HG03139 (cell line): ENCODE measurements around the gene PDSS2.
A peak's percentile ranks its signal among the peaks of the same experiment; 100 is the strongest.
"Not testable (repeated sequence)": the region's sequence is repeated elsewhere in the genome, so short reads cannot be mapped to it uniquely, and the experiment has no call there.

ENCODE experiments used
- ATAC-seq: cut with Tn5 transposase; IDR thresholded peaks from one replicate; pipeline ENCODE4 v1.9.1; 2021; ENCODE audit not compliant: unreplicated experiment

Gene PDSS2

GRCh38 chr6:107459283-107460082, at the start of gene PDSS2:
Gene PDSS2 (minus strand): TSS chr6:107459564. CDS start chr6:107459285, 279 bp downstream.
- peak; percentile 92 for ATAC-seq

- no peak for ATAC-seq
Observed at GRCh38 chr6:107506145-107506544, 46.8 kb upstream of the PDSS2 start.

- no peak for ATAC-seq
Observed at GRCh38 chr6:107504270-107505026, 45.1 kb upstream of the PDSS2 start.

GRCh38 chr6:107496892-107497684, 37.7 kb upstream of the PDSS2 start:
- ATAC-seq = no peak

- ATAC-seq = no peak
Observed at GRCh38 chr6:107495971-107496370, 36.6 kb upstream of the PDSS2 start.

GRCh38 chr6:107495196-107495643, 35.9 kb upstream of the PDSS2 start:
- no peak for ATAC-seq

- no peak for ATAC-seq
Observed at GRCh38 chr6:107493158-107494057, 34.0 kb upstream of the PDSS2 start.

GRCh38 chr6:107491760-107492660, 32.6 kb upstream of the PDSS2 start:
- ATAC-seq = no peak

GRCh38 chr6:107491138-107491609, 31.8 kb upstream of the PDSS2 start:
- no peak for ATAC-seq

GRCh38 chr6:107490566-107491137, 31.3 kb upstream of the PDSS2 start:
- ATAC-seq = no peak

GRCh38 chr6:107489636-107490565, 30.5 kb upstream of the PDSS2 start, which contains the start of gene SOBP:
Gene SOBP (plus strand): TSS chr6:107490117. CDS start chr6:107490617, 500 bp downstream.
- ATAC-seq = no peak

- no peak for ATAC-seq
Observed at GRCh38 chr6:107488875-107489635, 29.7 kb upstream of the PDSS2 start.

GRCh38 chr6:107488174-107488874, 29.0 kb upstream of the PDSS2 start:
- ATAC-seq = no peak

GRCh38 chr6:107485157-107485556, 25.8 kb upstream of the PDSS2 start:
- no peak for ATAC-seq

GRCh38 chr6:107479089-107479690, 19.8 kb upstream of the PDSS2 start:
- no peak for ATAC-seq

- not testable (repeated sequence) for ATAC-seq
Observed at GRCh38 chr6:107475826-107476225, 16.5 kb upstream of the PDSS2 start.
